Pancreas (tissue), 10 donors: ENCODE measurements around the gene PLCG1. TPM values are rescaled to one million over a fixed set of nuclear protein-coding genes. Genes with fewer than 3 reads are reported as not detected.

ENCODE experiments used
- ATAC-seq, 4 donors: fragments of 200-7000 bp; cut with Tn5 transposase; one replicate each; pipeline versions ENCODE4 v1.8.0 to v1.9.1; 2020; ENCODE audit warnings: mild to moderate bottlenecking in 4 of 4, moderate library complexity in 4 of 4
- DNase-seq, 6 donors: peaks; one replicate each; pipeline ENCODE4 v3.0.0-alpha.2; 2020
- FAIRE-seq: peaks from 2 replicates; lab custom pipeline; 2012; peaks lifted over from hg19 to GRCh38; lab: Jason Lieb, UNC
- H3K27ac ChIP-seq, 4 donors: fragments of 200-600 bp; sonication (generic); 1 replicate in 3 of 4; 2 replicates in 1 of 4; pipeline versions ENCODE4 v1.5.0 to v1.8.0; 2020
- H3K27me3 ChIP-seq, 4 donors: fragments of 200-600 bp; one replicate each; pipeline ENCODE4 v1.8.0; 2021
- H3K36me3 ChIP-seq, 3 donors: fragments of 200-600 bp; sonication (generic) in 1 of 3; one replicate each; pipeline versions ENCODE4 v1.5.0 to v1.8.0; 2020 to 2021
- H3K4me1 ChIP-seq, 3 donors: fragments of 200-600 bp; one replicate each; pipeline ENCODE4 v1.8.0; 2021
- H3K4me3 ChIP-seq, 4 donors: fragments of 200-600 bp; sonication (generic) in 2 of 4; one replicate each; pipeline versions ENCODE4 v1.5.0 to v1.8.0; 2020 to 2021
- H3K9me3 ChIP-seq, 4 donors: fragments of 200-600 bp; one replicate each; pipeline ENCODE4 v1.8.0; 2021
- CTCF ChIP-seq, 4 donors: fragments of 200-600 bp; sonication (generic) in 3 of 4; IDR thresholded peaks; one replicate each; pipeline versions ENCODE4 v1.5.0 to v1.8.0; 2021; ENCODE audit warnings: antibody characterized with exemption in 4 of 4
- WGBS, 2 donors: extraction: QIAGEN DNeasy Blood & Tissue Kit; methylation state at CpG; one replicate each; pipeline ENCODE4 v1.1.7; 2013; 5-methylcytosine and 5-hydroxymethylcytosine counted together
- intact Hi-C, 3 donors: fragments of 100-400 bp; cut with DNase I; formaldehyde crosslinking; loops; one replicate each; pipeline versions ENCODE4 v1.11.1 to v1.14.2; 2022
- polyA plus RNA-seq, 2 donors: library from polyadenylated mRNA; stranded (reverse); fragments of 200-250 nt; gene quantifications; one replicate each; pipeline ENCODE4 v1.2.3, GENCODE V29; 2013
- total RNA-seq, 6 donors: library from RNA; stranded (reverse); fragmentation: NEBNext Ultra II Directional in 4 of 6; extraction: Animal tissue kit (Norgen Biotek cat#: 25700) in 4 of 6; gene quantifications; one replicate each; pipeline versions ENCODE4 v1.2.1 to v1.2.4, GENCODE V29; 2021 to 2023
- donor health status: healthy with polysubstance abuse.
- donor health status: DM: no; HTN: no; CAD: no; lungs with moderate emphysema.
- donor health status: DM: no; HTN: no; CAD: no.
- donor health status: control.
- donor health status: control.
- donor health status: Bipolar disorder and iron deficiency.
- donor health status: DM: yes; HTN: yes; CAD: no.
- donor health status: DM: no; HTN: no; CAD: no.
- donor health status: DM: no; HTN: no; CAD: no.
- donor health status: DM: yes; HTN: yes; CAD: no.

The PLCG1 gene
- total and polyA plus RNA-seq, 8 donors: 9.9 to 41.7 (median 20.1) TPM

GRCh38 chr20:41196653-41197225 is 59.4 kb downstream of the PLCG1 start:
- 93 to 100% methylated on average over 1 of the region's 1 CpG for WGBS, 2 donors
- H3K36me3 ChIP-seq: no peaks in the 10 kb centered on the region
- H3K4me3 ChIP-seq: no peak overlapping the region
- H3K27ac ChIP-seq: no peak overlapping the region
- H3K9me3 ChIP-seq: peaks cover 0 to 4% (median 0%) of the 10 kb centered on the region in 4 donors
- H3K4me1 ChIP-seq: no peaks in the 10 kb centered on the region
- no peak for ATAC-seq
- TF ChIP-seq CTCF (IDR thresholded peaks at IDR 0.05): no peak
- H3K27me3 ChIP-seq: no peaks in the 10 kb centered on the region
- no peak for DNase-seq
- FAIRE-seq: no peak
- intact Hi-C loops: no loop called here

GRCh38 chr20:41198443-41198842 is 61.1 kb downstream of the PLCG1 start:
- FAIRE-seq (no peak), DNase-seq (no peak), ATAC-seq (no peak)
- WGBS, 2 donors: 97 to 100% methylated on average over 4 of the region's 4 CpGs
- Histone ChIP-seq H3K4me1 (no peaks in the 10 kb centered on the region), H3K27ac (no peak overlapping the region), H3K36me3 (no peaks in the 10 kb centered on the region), H3K9me3 (peaks cover 0 to 4% (median 0%) of the 10 kb centered on the region in 4 donors), H3K4me3 (no peak overlapping the region), H3K27me3 (no peaks in the 10 kb centered on the region)
- intact Hi-C loops: no loop called here
- TF ChIP-seq CTCF (IDR thresholded peaks at IDR 0.05): no peak

GRCh38 chr20:41200446-41201202 is 63.3 kb downstream of the PLCG1 start:
- intact Hi-C loops: no loop called here
- H3K27me3 ChIP-seq: no peaks in the 10 kb centered on the region
- DNase-seq (no peak), ATAC-seq (no peak), FAIRE-seq (no peak)
- H3K36me3 ChIP-seq: no peaks in the 10 kb centered on the region
- no peaks in the 10 kb centered on the region for H3K4me1 ChIP-seq
- no peak overlapping the region for H3K27ac ChIP-seq
- WGBS, 2 donors: 90 to 97% methylated on average over 3 of the region's 3 CpGs
- no peak overlapping the region for H3K4me3 ChIP-seq
- peaks cover 0 to 4% (median 0%) of the 10 kb centered on the region in 4 donors for H3K9me3 ChIP-seq
- TF ChIP-seq CTCF (IDR thresholded peaks at IDR 0.05): no peak

- no peak for TF ChIP-seq CTCF (IDR thresholded peaks at IDR 0.05)
- FAIRE-seq: no peak
- H3K9me3 ChIP-seq: peaks cover 0 to 4% (median 0%) of the 10 kb centered on the region in 4 donors
- DNase-seq: no peak
- H3K27me3 ChIP-seq: no peaks in the 10 kb centered on the region
- no peaks in the 10 kb centered on the region for H3K36me3 ChIP-seq
- intact Hi-C loops: no loop called here
- H3K4me3 ChIP-seq: no peak overlapping the region
- H3K27ac ChIP-seq: no peak overlapping the region
- no peaks in the 10 kb centered on the region for H3K4me1 ChIP-seq
- WGBS, 2 donors: 86 to 95% methylated on average over 8 of the region's 8 CpGs
- peak in 3 of 4 donors; percentile 21 to 62 (median 55) for ATAC-seq
Measured at GRCh38 chr20:41201760-41202159, 64.4 kb downstream of the PLCG1 start.

- H3K4me1 ChIP-seq: no peaks in the 10 kb centered on the region
- intact Hi-C loops: no loop called here
- no peak overlapping the region for H3K27ac ChIP-seq
- H3K27me3 ChIP-seq: no peaks in the 10 kb centered on the region
- no peak for TF ChIP-seq CTCF (IDR thresholded peaks at IDR 0.05)
- FAIRE-seq (no peak), DNase-seq (no peak), ATAC-seq (no peak)
- peaks cover 0 to 4% (median 0%) of the 10 kb centered on the region in 4 donors for H3K9me3 ChIP-seq
- H3K4me3 ChIP-seq: no peak overlapping the region
- 95 to 96% methylated on average over 10 of the region's 10 CpGs for WGBS, 2 donors
- no peaks in the 10 kb centered on the region for H3K36me3 ChIP-seq
Measured at GRCh38 chr20:41202426-41202825, 65.1 kb downstream of the PLCG1 start.
